ENCODE measurements around the gene SFTPB. TPM values are rescaled to one million over a fixed set of nuclear protein-coding genes. Genes with fewer than 3 reads are reported as not detected.
"Not testable (repeated sequence)": the region's sequence is repeated elsewhere in the genome, so short reads cannot be mapped to it uniquely, and the experiment has no call there.

SFTPB gene
- total RNA-seq, 1 donor from 2014 or later, result not detected

GRCh38 chr2:85663594-85664565 lies 4.1 kb downstream of the SFTPB start:
- no peaks in the 10 kb centered on the region for H3K9me3 Mint-ChIP-seq
- TF ChIP-seq CTCF (IDR thresholded peaks at IDR 0.05; ENCODE audit: unreplicated experiment), result no peak
- H3K27me3 Mint-ChIP-seq (ENCODE audit: low read depth), result no peaks in the 10 kb centered on the region
- no peak for DNase-seq (ENCODE audit: low spot score in 2 of 2, unreplicated experiment in 2 of 2)
- H3K4me1 Mint-ChIP-seq, result peaks cover 4% of the 10 kb centered on the region
- peaks cover 2% of the 10 kb centered on the region for H3K36me3 Mint-ChIP-seq
- H3K27ac Mint-ChIP-seq, result no peak overlapping the region
- no peak overlapping the region for H3K4me3 Mint-ChIP-seq

- no peak for DNase-seq (ENCODE audit: low spot score in 2 of 2, unreplicated experiment in 2 of 2)
- no peaks in the 10 kb centered on the region for H3K27me3 Mint-ChIP-seq (ENCODE audit: low read depth)
- no peak overlapping the region for H3K4me3 Mint-ChIP-seq
- no peak overlapping the region for H3K27ac Mint-ChIP-seq
- peaks cover 2% of the 10 kb centered on the region for H3K36me3 Mint-ChIP-seq
- H3K4me1 Mint-ChIP-seq, result no peaks in the 10 kb centered on the region
- H3K9me3 Mint-ChIP-seq, result no peaks in the 10 kb centered on the region
- no peak for TF ChIP-seq CTCF (IDR thresholded peaks at IDR 0.05; ENCODE audit: unreplicated experiment)
Observed at GRCh38 chr2:85662899-85663593, 5.0 kb downstream of the SFTPB start.

GRCh38 chr2:85661139-85661858 lies 6.7 kb downstream of the SFTPB start:
- TF ChIP-seq CTCF (IDR thresholded peaks at IDR 0.05; ENCODE audit: unreplicated experiment), result no peak
- Mint-ChIP-seq H3K27ac (no peak overlapping the region), H3K36me3 (peaks cover 6% of the 10 kb centered on the region), H3K4me1 (no peaks in the 10 kb centered on the region), H3K27me3 (ENCODE audit: low read depth) (no peaks in the 10 kb centered on the region), H3K4me3 (no peak overlapping the region), H3K9me3 (no peaks in the 10 kb centered on the region)
- DNase-seq (ENCODE audit: low spot score in 2 of 2, unreplicated experiment in 2 of 2), result no peak

DNA sequence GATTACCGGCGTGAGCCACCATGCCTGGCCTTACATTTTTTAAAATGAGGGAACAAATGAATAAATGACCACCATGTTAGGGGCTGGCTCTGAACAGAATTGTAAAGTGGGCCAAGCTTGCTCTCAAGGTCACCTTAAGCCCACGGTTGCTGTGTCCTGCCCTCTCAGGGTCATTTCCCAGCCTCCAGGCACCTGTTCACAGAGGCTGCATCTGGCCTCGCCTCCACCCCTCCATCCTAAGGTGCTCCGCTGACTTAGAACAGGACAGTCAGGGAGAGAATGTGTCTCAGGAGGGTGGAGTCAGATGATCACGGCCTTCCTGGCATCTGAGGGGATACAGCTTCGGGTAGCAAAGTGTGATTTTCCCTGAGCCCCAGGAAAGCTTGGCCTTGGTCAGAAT lies 7.3 kb downstream of the SFTPB start:
- no peak for DNase-seq (ENCODE audit: low spot score in 2 of 2, unreplicated experiment in 2 of 2)
- TF ChIP-seq CTCF (IDR thresholded peaks at IDR 0.05; ENCODE audit: unreplicated experiment), result no peak
- Mint-ChIP-seq H3K27me3 (ENCODE audit: low read depth) (no peaks in the 10 kb centered on the region), H3K36me3 (peaks cover 6% of the 10 kb centered on the region), H3K4me3 (no peak overlapping the region), H3K27ac (no peak overlapping the region), H3K4me1 (no peaks in the 10 kb centered on the region), H3K9me3 (no peaks in the 10 kb centered on the region)

GRCh38 chr2:85660301-85660700 lies 7.7 kb downstream of the SFTPB start:
- not testable (repeated sequence) for H3K4me1 Mint-ChIP-seq; H3K9me3 Mint-ChIP-seq; H3K36me3 Mint-ChIP-seq; DNase-seq (ENCODE audit: low spot score in 2 of 2, unreplicated experiment in 2 of 2); H3K27me3 Mint-ChIP-seq (ENCODE audit: low read depth); H3K4me3 Mint-ChIP-seq; H3K27ac Mint-ChIP-seq

Measured in mesothelial cell of epicardium (in vitro differentiated cells).